Endothelial cell of umbilical vein (primary cell): ENCODE data around the gene MOB3C. TPM values are rescaled to one million over a fixed set of nuclear protein-coding genes. Genes with fewer than 3 reads are reported as not detected.

ENCODE experiments used
- BruUV-seq: library from RNA; stranded (reverse); fragments of 400-500 nt; replicated peaks from 2 replicates; lab custom pipeline; 2021; lab: Mats Ljungman, UMichigan
- CTCF ChIA-PET: fragments of 300-600, 350-600 bp; sonication (Branson Sonifier 250); formaldehyde crosslinking; loops from one replicate; lab custom pipeline; 2021; ENCODE audit warnings: antibody characterized with exemption, inconsistent platforms; lab: Charles Lee
- POLR2A ChIA-PET: fragments of 300-600, 350-600 bp; sonication (Branson Sonifier 250); formaldehyde crosslinking; loops from one replicate; lab custom pipeline; 2021; ENCODE audit warnings: antibody characterized with exemption, inconsistent platforms; lab: Charles Lee
- DNase-seq: peaks from one replicate; pipeline ENCODE4 v3.0.0-alpha.2; 2011; ENCODE audit warnings: low read depth, low spot score
- FAIRE-seq: peaks from 2 replicates; lab custom pipeline; 2011; peaks lifted over from hg19 to GRCh38; lab: Jason Lieb, UNC
- H2AFZ ChIP-seq: 2 replicates; pipeline ENCODE4 v1.6.0; 2012; ENCODE audit warnings: low read depth, low read length, control low read depth, inconsistent platforms
- H3K27ac ChIP-seq: 2 replicates; pipeline ENCODE4 v1.5.1; 2011; ENCODE audit warnings: low read depth, mild to moderate bottlenecking, control low read depth, low read length, moderate library complexity; ENCODE audit not compliant: insufficient read depth
- H3K27me3 ChIP-seq, 2 experiments: 2 replicates each; pipeline versions ENCODE4 v1.6.0 to v1.6.1; 2011; ENCODE audit warnings: low read length in 2 of 2, mixed read lengths in 1 of 2; ENCODE audit not compliant: control insufficient read depth in 2 of 2, insufficient read depth in 2 of 2
- H3K36me3 ChIP-seq, 2 experiments: 2 replicates in 1 of 2; 3 replicates in 1 of 2; pipeline ENCODE4 v1.5.1; 2011; ENCODE audit warnings: low read length in 2 of 2, mild to moderate bottlenecking in 1 of 2, moderate library complexity in 1 of 2; ENCODE audit not compliant: control insufficient read depth in 2 of 2, insufficient read depth in 2 of 2; ENCODE audit errors: extremely low read depth in 1 of 2
- H3K4me1 ChIP-seq: 3 replicates; pipeline ENCODE4 v1.5.1; 2011; ENCODE audit warnings: mild to moderate bottlenecking, low read length; ENCODE audit not compliant: control insufficient read depth, insufficient read depth; ENCODE audit errors: extremely low read depth
- H3K4me2 ChIP-seq: 2 replicates; pipeline ENCODE4 v1.6.1; 2011; ENCODE audit warnings: low read length, control low read depth, mixed read lengths; ENCODE audit not compliant: insufficient read depth
- H3K4me3 ChIP-seq, 3 experiments: fragments of 200-600 bp in 1 of 3; sonication (generic), shearing (Covaris generic) in 1 of 3; replicated peaks in 1 of 3; 2 replicates each; pipeline ENCODE4 v1.5.1; 2011 to 2016; ENCODE audit warnings: control low read depth in 3 of 3, low read length in 3 of 3, mild to moderate bottlenecking in 2 of 3, inconsistent platforms in 1 of 3, low read depth in 1 of 3, moderate library complexity in 1 of 3; ENCODE audit not compliant: insufficient read depth in 1 of 3
- H3K79me2 ChIP-seq: 2 replicates; pipeline ENCODE4 v1.6.0; 2012; ENCODE audit warnings: low read length, inconsistent platforms; ENCODE audit not compliant: control insufficient read depth, insufficient read depth
- H3K9ac ChIP-seq: replicated peaks from 2 replicates; pipeline ENCODE3; 2011; ENCODE audit warnings: low read length, control low read depth; ENCODE audit not compliant: insufficient read depth; ENCODE audit errors: extremely low read depth
- H3K9me1 ChIP-seq: replicated peaks from 3 replicates; pipeline ENCODE4 v1.6.0; 2011; ENCODE audit warnings: mild to moderate bottlenecking, low read length; ENCODE audit not compliant: control insufficient read depth, insufficient read depth; ENCODE audit errors: extremely low read depth
- H3K9me3 ChIP-seq: replicated peaks from 2 replicates; pipeline ENCODE4 v1.5.1; 2012; ENCODE audit warnings: low read length, inconsistent platforms; ENCODE audit not compliant: control insufficient read depth, insufficient read depth
- H4K20me1 ChIP-seq: replicated peaks from 2 replicates; pipeline ENCODE3; 2011; ENCODE audit warnings: mild to moderate bottlenecking, low read length; ENCODE audit not compliant: control insufficient read depth, insufficient read depth; ENCODE audit errors: extremely low read depth
- EZH2 ChIP-seq: IDR thresholded peaks from 2 replicates; pipeline ENCODE4 v1.6.1; 2012; ENCODE audit warnings: borderline replicate concordance, low read depth, mild to moderate bottlenecking, moderate library complexity, low read length, inconsistent platforms; ENCODE audit not compliant: severe bottlenecking
- FOS ChIP-seq: IDR thresholded peaks from 2 replicates; pipeline ENCODE4 v1.6.1; 2011; ENCODE audit warnings: mild to moderate bottlenecking, low read length, moderate library complexity, borderline replicate concordance; ENCODE audit not compliant: insufficient read depth
- GATA2 ChIP-seq: IDR thresholded peaks from 2 replicates; pipeline ENCODE4 v1.7.0; 2011; ENCODE audit warnings: low read depth, mild to moderate bottlenecking, moderate library complexity, mixed read lengths, low read length; ENCODE audit not compliant: insufficient read length, insufficient read depth
- JUN ChIP-seq: IDR thresholded peaks from 2 replicates; pipeline ENCODE4 v1.6.1; 2011; ENCODE audit warnings: borderline replicate concordance, low read depth; ENCODE audit not compliant: insufficient read length, insufficient read depth
- MYC ChIP-seq: IDR thresholded peaks from one replicate; pipeline ENCODE4 v1.6.1; 2011; ENCODE audit warnings: mild to moderate bottlenecking, low read depth, low read length
- POLR2A ChIP-seq: IDR thresholded peaks from 2 replicates; pipeline ENCODE4 v1.6.1; 2012; ENCODE audit warnings: low read depth, mild to moderate bottlenecking, control low read depth, low read length
- POLR2AphosphoS5 ChIP-seq: IDR thresholded peaks from 2 replicates; pipeline ENCODE4 v1.6.1; 2012; ENCODE audit warnings: low read depth, mild to moderate bottlenecking, control low read depth, low read length, moderate library complexity; ENCODE audit not compliant: insufficient read depth
- dilution Hi-C: fragments of 300-500 bp; cut with MboI; formaldehyde crosslinking; loops from one replicate; pipeline ENCODE4 v1.15.0; 2019; ENCODE audit warnings: low sequenced_read_pairs; ENCODE audit not compliant: extremely low pct_ligation_motif_present
- intact Hi-C: fragments of 100-400 bp; cut with micrococcal nuclease; formaldehyde crosslinking; loops from one replicate; pipeline ENCODE4 v1.10.0; 2022
- polyA plus RNA-seq, 4 experiments: library from polyadenylated mRNA; depleted of rRNA in 3 of 4; stranded (reverse) in 3 of 4; unstranded in 1 of 4; fragments of >200 nt; gene quantifications; 2 replicates each; pipeline versions ENCODE4 v1.2.1 to v1.2.3, GENCODE V29; 2011 to 2012; ENCODE audit warnings: missing spikeins in 1 of 4
- total RNA-seq: library from RNA; stranded (reverse); gene quantifications from 2 replicates; pipeline ENCODE4 v1.2.3, GENCODE V29; 2021
- TF ChIP-seq, protein P1 (sequence below): IDR thresholded peaks from 2 replicates; pipeline ENCODE4 v1.6.1; 2011; ENCODE audit not compliant: insufficient read depth, insufficient read length
- TF ChIP-seq, protein P2 (sequence below), 2 donors: IDR thresholded peaks; 1 replicate in 1 of 2; 2 replicates in 1 of 2; pipeline ENCODE4 v1.5.1; 2011; ENCODE audit warnings: low read length in 2 of 2, mild to moderate bottlenecking in 2 of 2, moderate library complexity in 2 of 2, control low read depth in 1 of 2, inconsistent platforms in 1 of 2, low read depth in 1 of 2; ENCODE audit not compliant: insufficient read depth in 1 of 2; ENCODE audit errors: extremely low read depth in 1 of 2

The MOB3C gene
- total and polyA plus RNA-seq, 2 donors (not counting 3 experiments of a cell fraction or from before 2014, with no cell fraction given), result 6.1 to 8.4 TPM

DNA sequence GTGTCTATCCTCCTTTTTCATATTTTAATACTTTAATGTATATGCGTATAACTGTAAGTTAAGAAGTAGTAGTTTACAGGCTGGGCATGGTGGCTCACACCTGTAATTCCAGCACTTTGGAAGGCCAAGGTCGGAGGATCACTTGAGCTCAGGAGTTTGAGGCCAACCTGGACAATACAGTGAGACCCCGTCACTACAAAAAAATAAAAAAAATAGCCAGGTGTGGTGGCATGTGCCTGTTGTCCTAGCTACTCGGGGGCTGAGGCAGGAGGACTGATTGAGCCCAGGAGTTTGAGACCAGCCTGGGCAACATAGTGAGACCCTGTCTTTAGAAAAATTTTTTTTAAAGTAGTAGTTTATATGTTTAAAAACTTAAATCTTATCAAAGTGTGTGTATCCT lies 29.2 kb upstream of the MOB3C start:
- H3K9ac ChIP-seq, result no peak overlapping the region
- no peaks in the 10 kb centered on the region for H3K9me3 ChIP-seq
- FAIRE-seq, result no peak
- POLR2A ChIA-PET, result interaction anchor here (0.6 kb wide), 1 partner anchor 10 kb away, joined by 3 read pairs; no protein-coding TSS in a partner anchor
- no peak overlapping the region for H3K27ac ChIP-seq
- H3K4me1 ChIP-seq, result no peaks in the 10 kb centered on the region
- intact Hi-C loops (no loop called here), dilution Hi-C loops (no loop called here)
- H3K4me3 ChIP-seq, result no peak overlapping the region
- CTCF ChIA-PET, result no interaction called here
- DNase-seq, result no peak
- no peaks in the 10 kb centered on the region for H4K20me1 ChIP-seq
- no peak overlapping the region for H3K4me2 ChIP-seq
- H3K9me1 ChIP-seq, result no peaks in the 10 kb centered on the region
- no peak overlapping the region for H2AFZ ChIP-seq
- TF ChIP-seq JUN (no peak), FOS (no peak), GATA2 (no peak), MYC (no peak), POLR2AphosphoS5 (no peak)
- TF ChIP-seq, protein P1, sequence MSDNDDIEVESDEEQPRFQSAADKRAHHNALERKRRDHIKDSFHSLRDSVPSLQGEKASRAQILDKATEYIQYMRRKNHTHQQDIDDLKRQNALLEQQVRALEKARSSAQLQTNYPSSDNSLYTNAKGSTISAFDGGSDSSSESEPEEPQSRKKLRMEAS, result no peak
- no peaks in the 10 kb centered on the region for H3K79me2 ChIP-seq
- H3K36me3 ChIP-seq, result peaks cover 2 to 6% of the 10 kb centered on the region in 2 experiments
- no peaks in the 10 kb centered on the region for H3K27me3 ChIP-seq
- BruUV-seq, result no TSS peak

DNA sequence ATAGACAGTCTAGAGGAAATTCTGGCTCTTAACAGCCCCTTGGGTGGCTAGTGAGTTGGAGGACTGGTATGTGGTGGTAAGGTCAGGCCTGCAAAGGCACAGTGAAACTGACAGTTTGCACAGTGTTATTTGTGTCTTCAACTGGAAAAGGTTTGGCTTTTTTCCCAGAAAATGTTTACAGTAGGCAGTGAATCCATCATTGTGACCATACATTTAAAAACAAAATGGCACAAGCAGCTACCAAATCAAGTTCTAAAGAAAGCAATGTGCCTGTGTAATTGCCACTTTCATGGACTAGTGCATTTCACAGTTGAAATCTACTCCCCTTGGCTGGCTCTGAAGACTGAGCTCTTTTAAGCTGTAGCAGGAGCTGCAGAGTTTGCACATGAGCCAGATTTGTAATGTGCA lies 26.8 kb upstream of the MOB3C start:
- H4K20me1 ChIP-seq, result no peaks in the 10 kb centered on the region
- no peaks in the 10 kb centered on the region for H3K9me1 ChIP-seq
- H3K9ac ChIP-seq, result no peak overlapping the region
- intact Hi-C loops (no loop called here), dilution Hi-C loops (no loop called here)
- no peak overlapping the region for H3K4me3 ChIP-seq
- no peaks in the 10 kb centered on the region for H3K4me1 ChIP-seq
- no TSS peak for BruUV-seq
- H3K36me3 ChIP-seq, result peaks cover 0 to 3% of the 10 kb centered on the region in 2 experiments
- no peaks in the 10 kb centered on the region for H3K27me3 ChIP-seq
- H3K4me2 ChIP-seq, result no peak overlapping the region
- DNase-seq (peak; percentile 54), FAIRE-seq (no peak)
- TF ChIP-seq POLR2A (no peak), FOS (no peak), EZH2 (no peak), JUN (no peak), POLR2AphosphoS5 (no peak), GATA2 (no peak), MYC (no peak)
- TF ChIP-seq, protein P1, result no peak
- TF ChIP-seq, protein P2, sequence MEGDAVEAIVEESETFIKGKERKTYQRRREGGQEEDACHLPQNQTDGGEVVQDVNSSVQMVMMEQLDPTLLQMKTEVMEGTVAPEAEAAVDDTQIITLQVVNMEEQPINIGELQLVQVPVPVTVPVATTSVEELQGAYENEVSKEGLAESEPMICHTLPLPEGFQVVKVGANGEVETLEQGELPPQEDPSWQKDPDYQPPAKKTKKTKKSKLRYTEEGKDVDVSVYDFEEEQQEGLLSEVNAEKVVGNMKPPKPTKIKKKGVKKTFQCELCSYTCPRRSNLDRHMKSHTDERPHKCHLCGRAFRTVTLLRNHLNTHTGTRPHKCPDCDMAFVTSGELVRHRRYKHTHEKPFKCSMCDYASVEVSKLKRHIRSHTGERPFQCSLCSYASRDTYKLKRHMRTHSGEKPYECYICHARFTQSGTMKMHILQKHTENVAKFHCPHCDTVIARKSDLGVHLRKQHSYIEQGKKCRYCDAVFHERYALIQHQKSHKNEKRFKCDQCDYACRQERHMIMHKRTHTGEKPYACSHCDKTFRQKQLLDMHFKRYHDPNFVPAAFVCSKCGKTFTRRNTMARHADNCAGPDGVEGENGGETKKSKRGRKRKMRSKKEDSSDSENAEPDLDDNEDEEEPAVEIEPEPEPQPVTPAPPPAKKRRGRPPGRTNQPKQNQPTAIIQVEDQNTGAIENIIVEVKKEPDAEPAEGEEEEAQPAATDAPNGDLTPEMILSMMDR (IDR thresholded peaks at IDR 0.05; ENCODE audit: extremely low read depth in 1 of 2, insufficient read depth in 1 of 2, low read depth in 1 of 2, low read length in 2 of 2), result no peak
- H3K79me2 ChIP-seq, result no peaks in the 10 kb centered on the region
- no peaks in the 10 kb centered on the region for H3K9me3 ChIP-seq
- POLR2A ChIA-PET, result no interaction called here
- no peak overlapping the region for H3K27ac ChIP-seq
- CTCF ChIA-PET, result interaction anchor here (1.3 kb wide), 1 partner anchor 9 kb away, joined by 6 read pairs; no protein-coding TSS in a partner anchor
- no peak overlapping the region for H2AFZ ChIP-seq
